Measurements from ENCODE around the gene EEF1AKMT2.
A peak's percentile ranks its signal among the peaks of the same experiment; 100 is the strongest.

EEF1AKMT2 gene

DNA sequence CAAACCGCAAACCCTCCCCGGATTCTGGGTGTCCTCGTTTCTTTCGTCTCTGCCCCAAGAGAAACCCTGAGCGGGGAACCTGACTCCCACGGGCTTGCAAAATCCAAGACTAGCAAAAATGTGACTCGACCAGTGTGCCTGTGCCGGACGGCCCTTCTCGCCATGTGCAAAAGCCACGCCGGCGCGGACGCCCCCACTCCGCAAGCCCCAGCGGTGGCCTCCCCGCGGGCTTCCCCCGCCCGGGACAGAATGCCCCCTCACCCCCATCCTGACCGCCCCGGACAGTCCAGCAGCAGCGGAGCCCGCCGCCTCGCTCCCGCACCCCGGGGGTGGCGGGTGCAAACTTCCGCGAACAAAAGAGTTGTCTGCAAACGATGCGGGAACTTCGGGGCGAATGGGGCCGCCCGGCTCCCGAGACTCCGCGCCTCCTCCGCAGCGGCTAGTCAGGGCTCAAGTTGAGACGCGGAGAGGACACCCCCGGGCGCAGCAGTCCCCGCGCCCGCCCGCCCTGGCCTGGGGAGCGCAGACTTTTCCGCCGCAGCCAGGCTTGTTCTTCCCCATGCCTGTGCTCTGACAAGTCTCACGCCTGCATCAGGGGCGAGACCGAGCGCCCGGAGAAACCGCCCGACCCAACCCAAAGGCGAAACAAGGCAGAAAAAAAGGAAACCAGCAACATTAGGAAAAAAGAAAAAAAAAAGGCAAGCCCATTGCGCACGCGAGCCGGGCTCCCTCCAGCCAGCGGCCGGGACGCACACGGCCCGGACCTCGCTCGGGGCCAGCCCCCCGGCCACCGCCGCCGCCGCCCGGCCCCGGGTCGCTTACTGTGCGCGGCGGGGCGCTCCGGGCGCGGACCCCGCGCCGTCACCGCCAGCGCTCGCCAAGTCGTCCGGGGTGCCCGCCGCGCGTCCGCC, 48.2 kb downstream of the EEF1AKMT2 start:
- peak; percentile 58 for DNase-seq (ENCODE audit: low spot score)
- no peak for TF ChIP-seq CTCF (IDR thresholded peaks at IDR 0.05; ENCODE audit: extremely low read depth, insufficient read depth, missing control alignments)
- in situ Hi-C loops (cut with MboI; ENCODE audit: low pct_unique_long_range_greater_than_20kb, low sequenced_read_pairs, unreplicated experiment): loop anchor here (10.0 kb wide), 1 partner anchor 199 kb away; no protein-coding TSS in a partner anchor

- no peak for DNase-seq (ENCODE audit: low spot score)
- TF ChIP-seq CTCF (IDR thresholded peaks at IDR 0.05; ENCODE audit: extremely low read depth, insufficient read depth, missing control alignments): peak; percentile 16
- in situ Hi-C loops (cut with MboI; ENCODE audit: low pct_unique_long_range_greater_than_20kb, low sequenced_read_pairs, unreplicated experiment): loop anchor here (10.0 kb wide), 1 partner anchor 198 kb away; no protein-coding TSS in a partner anchor
These were observed 49.1 kb downstream of the EEF1AKMT2 start for GRCh38 chr10:124742413-124743190.

DNA sequence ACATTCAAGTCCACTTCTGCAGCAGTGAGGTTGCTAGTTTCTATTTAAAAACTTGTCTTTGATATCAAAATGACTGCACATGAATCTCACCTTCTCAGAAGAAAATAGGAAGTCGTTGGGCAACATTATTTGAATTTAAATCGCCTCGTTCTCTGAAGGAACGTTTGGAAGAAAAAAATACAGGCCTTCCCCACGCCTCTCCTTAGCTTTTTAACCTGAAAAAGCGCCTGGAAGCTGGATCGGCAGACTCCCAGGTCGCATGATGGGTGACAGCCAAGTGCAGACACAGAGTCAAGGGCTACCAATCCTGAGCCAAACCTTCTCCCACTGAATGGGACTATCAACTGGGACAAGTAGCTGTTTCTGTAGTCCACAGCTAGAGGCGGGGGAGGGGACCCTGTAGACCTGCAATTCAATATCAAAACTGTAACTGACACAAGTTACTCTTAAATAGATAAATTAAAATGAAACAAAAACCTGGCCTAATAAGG, 49.7 kb downstream of the EEF1AKMT2 start:
- DNase-seq (ENCODE audit: low spot score): no peak
- TF ChIP-seq CTCF (IDR thresholded peaks at IDR 0.05; ENCODE audit: extremely low read depth, insufficient read depth, missing control alignments): no peak
- in situ Hi-C loops (cut with MboI; ENCODE audit: low pct_unique_long_range_greater_than_20kb, low sequenced_read_pairs, unreplicated experiment): loop anchor here (10.0 kb wide), 1 partner anchor 197 kb away; no protein-coding TSS in a partner anchor

GRCh38 chr10:124741281-124741921, 50.3 kb downstream of the EEF1AKMT2 start:
- peak; percentile 84 for DNase-seq (ENCODE audit: low spot score)
- in situ Hi-C loops (cut with MboI; ENCODE audit: low pct_unique_long_range_greater_than_20kb, low sequenced_read_pairs, unreplicated experiment): loop anchor here (10.0 kb wide), 1 partner anchor 197 kb away; no protein-coding TSS in a partner anchor
- TF ChIP-seq CTCF (IDR thresholded peaks at IDR 0.05; ENCODE audit: extremely low read depth, insufficient read depth, missing control alignments): peak; percentile 88

DNA sequence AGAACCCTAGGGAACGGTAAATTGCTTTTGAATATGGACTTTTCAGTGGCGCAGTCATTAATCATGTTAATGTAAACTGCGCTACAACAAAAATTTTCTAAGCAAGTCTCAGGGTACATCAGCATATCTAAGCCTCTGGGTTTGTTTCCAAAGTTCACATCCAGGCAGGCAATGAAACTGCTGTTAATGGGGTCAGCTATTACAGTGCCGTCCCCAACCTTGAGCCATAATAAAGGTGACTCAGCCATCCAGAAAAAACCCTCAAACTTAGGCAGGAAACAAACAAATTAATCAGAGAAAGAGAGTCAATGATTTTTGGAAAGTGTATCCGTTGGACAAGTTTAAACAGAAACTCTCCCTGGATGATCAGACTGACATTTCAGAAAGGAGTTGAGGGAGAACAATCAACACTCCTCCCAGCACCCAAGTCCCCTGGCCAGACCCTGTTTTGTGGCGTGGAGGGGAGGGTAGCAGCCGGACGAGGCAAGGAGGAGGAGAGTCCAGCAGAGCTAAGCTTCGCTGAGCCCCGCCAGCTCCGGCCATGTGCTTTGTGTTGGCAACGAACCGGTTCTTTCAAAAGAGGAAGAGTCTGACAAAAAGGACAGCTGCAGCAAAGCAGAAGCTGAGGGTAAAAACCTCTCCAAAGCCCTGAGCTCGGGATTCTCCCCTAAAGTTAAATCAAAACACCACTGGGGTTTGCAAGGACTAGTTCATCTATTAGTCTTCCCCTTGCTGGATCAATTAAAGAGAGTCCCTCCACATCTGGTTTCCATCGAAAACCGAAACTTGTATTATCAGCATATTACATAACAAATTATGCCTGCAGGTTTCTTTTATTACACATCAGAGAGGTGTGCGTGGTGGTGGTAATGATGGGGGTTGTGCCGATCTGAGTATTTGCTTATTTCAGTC, 51.1 kb downstream of the EEF1AKMT2 start:
- DNase-seq (ENCODE audit: low spot score): peak; percentile 79
- TF ChIP-seq CTCF (IDR thresholded peaks at IDR 0.05; ENCODE audit: extremely low read depth, insufficient read depth, missing control alignments): no peak
- in situ Hi-C loops (cut with MboI; ENCODE audit: low pct_unique_long_range_greater_than_20kb, low sequenced_read_pairs, unreplicated experiment): loop anchor here (10.0 kb wide), 1 partner anchor 196 kb away; no protein-coding TSS in a partner anchor
